OCI-LY1 (cell line): ENCODE results near the gene CASP9.

ENCODE experiments used
- CTCF ChIP-seq: fragments of 200-600 bp; sonication (generic), shearing (Covaris generic); IDR thresholded peaks from 2 replicates; pipeline ENCODE4 v1.5.1; 2017; ENCODE audit warnings: mild to moderate bottlenecking, antibody characterized with exemption, low read length, moderate library complexity, mixed read lengths
- EZH2 ChIP-seq: fragments of 200-600 bp; sonication (generic), shearing (Covaris generic); IDR thresholded peaks from 2 replicates; pipeline ENCODE4 v1.8.0; 2017; ENCODE audit warnings: borderline replicate concordance, mixed run types, mild to moderate bottlenecking, antibody characterized with exemption, low read length, moderate library complexity, mixed read lengths

GRCh38 chr1:15443281-15443680 lies 80.7 kb downstream of the CASP9 start:
- TF ChIP-seq CTCF, result no peak
- no peak for TF ChIP-seq EZH2
